Esophagus squamous epithelium (tissue), 5 donors: ENCODE results near the gene OGG1. TPM values are rescaled to one million over a fixed set of nuclear protein-coding genes. Genes with fewer than 3 reads are reported as not detected.

ENCODE experiments used
- DNase-seq: peaks from one replicate; lab custom pipeline; 2025; lab: John Stamatoyannopoulos, UW
- H3K27ac ChIP-seq, 4 donors: fragments of 200-600 bp; sonication (generic); one replicate each; pipeline ENCODE4 v1.5.1; 2016 to 2019; ENCODE audit warnings: mild to moderate bottlenecking in 1 of 4
- H3K27me3 ChIP-seq, 4 donors: fragments of 200-600 bp; sonication (generic); 1 replicate in 3 of 4; 2 replicates in 1 of 4; pipeline versions ENCODE4 v1.5.1 to v1.6.0; 2017 to 2021; ENCODE audit warnings: antibody characterized with exemption in 1 of 4
- H3K36me3 ChIP-seq, 3 donors: fragments of 200-600 bp; sonication (generic); one replicate each; pipeline ENCODE4 v1.5.1; 2016 to 2019
- H3K4me1 ChIP-seq, 3 donors: fragments of 200-600 bp; sonication (generic); one replicate each; pipeline ENCODE4 v1.5.1; 2017 to 2019
- H3K4me3 ChIP-seq, 4 donors: fragments of 200-600 bp; sonication (generic); 1 replicate in 3 of 4; 2 replicates in 1 of 4; pipeline ENCODE4 v1.5.1; 2016 to 2019; ENCODE audit warnings: mild to moderate bottlenecking in 2 of 4, moderate library complexity in 1 of 4
- H3K9me3 ChIP-seq, 3 donors: fragments of 200-600 bp; sonication (generic); one replicate each; pipeline ENCODE4 v1.5.1; 2016 to 2019
- POLR2A ChIP-seq, 4 donors: fragments of 450-650 bp; IDR thresholded peaks; one replicate each; pipeline ENCODE4 v1.6.1; 2017; ENCODE audit warnings: antibody characterized with exemption in 4 of 4, mild to moderate bottlenecking in 4 of 4, moderate library complexity in 3 of 4
- WGBS, 2 donors: methylation state at CpG; one replicate each; pipeline ENCODE4 v1.1.5; 2018; 5-methylcytosine and 5-hydroxymethylcytosine counted together
- intact Hi-C: fragments of 100-400 bp; cut with DNase I; formaldehyde crosslinking; loops from one replicate; pipeline ENCODE4 v1.15.0; 2022
- total RNA-seq, 4 donors: library from RNA; depleted of rRNA; stranded (reverse); fragments of >200 nt; gene quantifications; one replicate each; pipeline ENCODE4 v1.1.0, GENCODE V29; 2016
- TF ChIP-seq, protein P1 (sequence below), 6 experiments: fragments of 450-650 bp in 4 of 6; fragments of 200-600 bp in 2 of 6; sonication (generic) in 2 of 6; IDR thresholded peaks; one replicate each; pipeline ENCODE4 v1.5.1; 2016 to 2019; ENCODE audit warnings: antibody characterized with exemption in 6 of 6, mild to moderate bottlenecking in 4 of 6, moderate library complexity in 4 of 6
- donor health status: DM: yes; HTN: yes; CAD: no.

OGG1 gene
- total RNA-seq, 4 donors from 2014 or later: 9.5 to 20.6 (median 10.5) TPM

DNA sequence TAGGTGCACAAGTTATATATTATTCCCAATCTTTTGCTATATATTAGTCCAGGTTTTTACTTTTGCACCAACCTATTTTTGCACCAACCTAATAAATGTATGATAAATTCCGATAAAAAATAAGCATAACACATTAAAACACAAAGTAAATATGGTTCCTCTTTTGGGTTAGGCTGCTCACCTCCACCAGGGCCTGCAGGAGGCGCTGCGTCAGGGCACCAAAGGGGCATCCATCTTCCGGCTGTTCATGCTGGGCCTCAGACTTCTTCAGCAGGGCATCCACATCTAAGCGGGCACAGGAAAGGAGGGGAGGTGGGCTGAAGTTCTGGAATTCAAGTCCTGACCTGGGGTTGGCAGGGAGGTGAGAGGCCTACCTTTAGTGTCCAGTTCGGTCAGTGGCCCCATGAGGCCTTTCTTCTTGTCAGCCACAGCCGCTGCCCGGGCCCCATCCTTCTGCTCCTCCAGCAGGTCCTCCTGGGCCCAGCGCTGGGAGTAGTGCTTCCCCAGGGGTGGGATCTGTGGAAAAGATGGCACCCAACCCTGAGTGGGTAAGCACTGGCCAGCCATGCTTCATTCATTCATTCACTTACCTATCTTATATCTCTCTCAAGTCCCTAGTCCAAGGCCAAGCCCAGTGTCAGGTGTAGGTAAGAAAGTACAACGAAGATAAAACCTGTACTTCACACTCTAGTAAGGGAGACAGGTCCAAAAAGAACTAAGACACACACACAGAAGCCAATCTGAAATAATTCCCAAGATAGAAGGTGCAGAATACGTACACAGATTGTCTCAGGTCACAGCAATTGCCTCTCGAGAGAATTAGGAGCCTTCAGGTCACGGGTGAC is 37.3 kb downstream of the OGG1 start:
- no peak for DNase-seq
- Histone ChIP-seq H3K27ac (no peak overlapping the region), H3K4me1 (peaks cover 8 to 27% (median 12%) of the 10 kb centered on the region in 3 donors), H3K9me3 (no peaks in the 10 kb centered on the region), H3K4me3 (no peak overlapping the region), H3K36me3 (peaks cover 5 to 92% (median 23%) of the 10 kb centered on the region in 3 donors), H3K27me3 (no peaks in the 10 kb centered on the region)
- intact Hi-C loops: no loop called here
- no peak for TF ChIP-seq POLR2A (IDR thresholded peaks at IDR 0.05)
- TF ChIP-seq, protein P1, sequence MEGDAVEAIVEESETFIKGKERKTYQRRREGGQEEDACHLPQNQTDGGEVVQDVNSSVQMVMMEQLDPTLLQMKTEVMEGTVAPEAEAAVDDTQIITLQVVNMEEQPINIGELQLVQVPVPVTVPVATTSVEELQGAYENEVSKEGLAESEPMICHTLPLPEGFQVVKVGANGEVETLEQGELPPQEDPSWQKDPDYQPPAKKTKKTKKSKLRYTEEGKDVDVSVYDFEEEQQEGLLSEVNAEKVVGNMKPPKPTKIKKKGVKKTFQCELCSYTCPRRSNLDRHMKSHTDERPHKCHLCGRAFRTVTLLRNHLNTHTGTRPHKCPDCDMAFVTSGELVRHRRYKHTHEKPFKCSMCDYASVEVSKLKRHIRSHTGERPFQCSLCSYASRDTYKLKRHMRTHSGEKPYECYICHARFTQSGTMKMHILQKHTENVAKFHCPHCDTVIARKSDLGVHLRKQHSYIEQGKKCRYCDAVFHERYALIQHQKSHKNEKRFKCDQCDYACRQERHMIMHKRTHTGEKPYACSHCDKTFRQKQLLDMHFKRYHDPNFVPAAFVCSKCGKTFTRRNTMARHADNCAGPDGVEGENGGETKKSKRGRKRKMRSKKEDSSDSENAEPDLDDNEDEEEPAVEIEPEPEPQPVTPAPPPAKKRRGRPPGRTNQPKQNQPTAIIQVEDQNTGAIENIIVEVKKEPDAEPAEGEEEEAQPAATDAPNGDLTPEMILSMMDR (IDR thresholded peaks at IDR 0.05): peak in 3 of 6 experiments; percentile 18 to 39 (median 19)
- WGBS, 2 donors: 75 to 78% methylated on average over 8 to 9 of the region's 13 CpGs

DNA sequence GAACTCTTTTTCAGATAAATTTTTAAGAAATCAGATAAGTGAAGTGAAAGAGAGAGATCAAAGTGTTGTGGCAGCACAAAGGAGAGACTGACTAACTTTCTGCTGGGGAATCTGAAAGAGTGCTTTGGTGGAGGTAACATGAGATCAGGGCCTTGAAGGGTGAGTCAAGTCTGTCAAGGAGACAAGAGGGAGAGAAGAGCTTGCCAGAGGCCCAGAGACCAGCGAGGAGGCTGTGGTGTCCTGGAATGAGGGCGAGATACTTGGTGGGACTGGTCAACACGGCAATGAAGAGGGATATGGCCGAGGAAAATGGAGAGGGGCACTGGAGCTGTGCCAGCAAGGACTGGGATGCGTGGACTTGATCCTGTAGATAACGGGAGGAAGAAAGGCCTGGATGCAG is 38.0 kb downstream of the OGG1 start:
- intact Hi-C loops: no loop called here
- no peak overlapping the region for H3K4me3 ChIP-seq
- no peaks in the 10 kb centered on the region for H3K9me3 ChIP-seq
- no peaks in the 10 kb centered on the region for H3K27me3 ChIP-seq
- no peak overlapping the region for H3K27ac ChIP-seq
- H3K36me3 ChIP-seq: peaks cover 5 to 86% (median 23%) of the 10 kb centered on the region in 3 donors
- peaks cover 8 to 22% (median 12%) of the 10 kb centered on the region in 3 donors for H3K4me1 ChIP-seq
- no peak for TF ChIP-seq POLR2A (IDR thresholded peaks at IDR 0.05)
- TF ChIP-seq, protein P1 (IDR thresholded peaks at IDR 0.05): no peak
- DNase-seq: no peak
- 81 to 82% methylated on average over 6 of the region's 6 CpGs for WGBS, 2 donors

DNA sequence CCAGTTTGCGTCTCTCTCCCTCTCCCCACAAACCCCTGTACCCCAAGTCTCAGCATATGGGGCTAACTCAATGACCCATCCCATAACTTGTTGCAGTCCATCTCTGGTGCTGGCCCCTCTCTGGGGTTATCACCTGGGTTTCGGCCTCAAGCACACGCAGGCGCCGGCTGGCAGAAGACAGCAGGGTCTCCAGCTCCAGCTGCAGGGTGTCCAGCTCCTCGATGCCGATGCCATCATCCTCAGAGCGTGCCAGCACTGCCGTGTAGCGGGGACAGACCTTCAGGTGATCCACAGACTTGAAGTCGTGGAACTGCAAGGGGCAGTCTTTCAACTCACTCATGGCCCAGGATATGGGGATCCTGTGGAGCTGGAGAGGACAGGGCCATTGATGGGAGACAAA is 41.4 kb downstream of the OGG1 start:
- H3K9me3 ChIP-seq: no peaks in the 10 kb centered on the region
- H3K36me3 ChIP-seq: peaks cover 0 to 69% (median 16%) of the 10 kb centered on the region in 3 donors
- no peaks in the 10 kb centered on the region for H3K27me3 ChIP-seq
- 88 to 98% methylated on average over 8 of the region's 11 CpGs for WGBS, 2 donors
- peak overlapping the region in 3 of 4 donors; percentile 98 to 100 (median 99) for H3K27ac ChIP-seq
- intact Hi-C loops: no loop called here
- TF ChIP-seq, protein P1 (IDR thresholded peaks at IDR 0.05): no peak
- TF ChIP-seq POLR2A (IDR thresholded peaks at IDR 0.05): no peak
- DNase-seq: no peak
- no peak overlapping the region for H3K4me3 ChIP-seq
- H3K4me1 ChIP-seq: peaks cover 17 to 50% (median 26%) of the 10 kb centered on the region in 3 donors

DNA sequence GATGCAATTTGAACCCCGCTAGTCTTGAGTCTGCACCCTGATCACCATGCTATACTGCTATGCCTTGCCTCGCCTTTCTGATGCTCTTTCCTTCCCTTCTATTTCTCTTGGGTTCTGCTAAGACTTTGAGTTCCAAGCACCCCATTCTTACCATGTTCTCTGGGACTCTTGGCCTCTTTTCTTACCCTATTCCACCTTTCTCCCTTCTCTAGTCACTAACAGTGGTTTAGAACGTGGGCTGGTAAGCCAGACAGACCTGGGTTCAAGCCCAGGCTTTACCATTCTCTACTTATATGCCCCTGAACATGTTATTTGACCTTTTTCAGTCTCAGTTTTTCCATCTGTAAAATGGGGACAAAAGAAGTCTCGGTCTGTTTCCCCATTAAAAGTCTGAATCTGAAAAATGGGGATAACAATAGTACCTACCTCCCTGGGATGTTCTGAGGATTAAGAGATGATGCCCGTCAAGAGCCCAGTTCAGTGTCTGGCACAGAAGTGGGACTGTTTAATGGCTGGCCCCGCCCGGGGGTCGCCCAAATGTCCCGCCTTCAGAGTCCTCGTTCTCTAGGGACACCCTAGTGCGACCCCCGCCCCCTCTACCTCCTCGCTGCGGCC is 42.1 kb downstream of the OGG1 start:
- intact Hi-C loops: no loop called here
- TF ChIP-seq, protein P1 (IDR thresholded peaks at IDR 0.05): no peak
- TF ChIP-seq POLR2A (IDR thresholded peaks at IDR 0.05): peak in 1 of 4 donors; percentile 64
- Histone ChIP-seq H3K36me3 (peaks cover 0 to 69% (median 12%) of the 10 kb centered on the region in 3 donors), H3K27ac (peak overlapping the region; percentile 98 to 100 (median 98)), H3K4me3 (peak overlapping the region; percentile 88 to 98 (median 93)), H3K9me3 (no peaks in the 10 kb centered on the region), H3K27me3 (no peaks in the 10 kb centered on the region), H3K4me1 (peaks cover 17 to 54% (median 26%) of the 10 kb centered on the region in 3 donors)
- no peak for DNase-seq
- 14 to 22% methylated on average over 8 to 10 of the region's 14 CpGs for WGBS, 2 donors
